B cell (primary cell): ENCODE results near the gene CC2D2A. TPM values are rescaled to one million over a fixed set of nuclear protein-coding genes. Genes with fewer than 3 reads are reported as not detected.

ENCODE experiments used
- ATAC-seq: fragments of 200-7000 bp; cut with Tn5 transposase; one replicate; pipeline ENCODE4 v1.10.0; 2021; ENCODE audit warnings: low read depth, mild to moderate bottlenecking, moderate number of reproducible peaks, moderate library complexity
- CTCF ChIA-PET: fragments of 350-600 bp; sonication (Branson Sonifier 250); formaldehyde crosslinking; loops from one replicate; lab custom pipeline; 2021; ENCODE audit warnings: antibody characterized with exemption, inconsistent platforms; lab: Charles Lee
- POLR2A ChIA-PET: fragments of 350-600 bp; sonication (Branson Sonifier 250); formaldehyde crosslinking; loops from one replicate; lab custom pipeline; 2021; ENCODE audit warnings: antibody characterized with exemption; lab: Charles Lee
- DNase-seq: peaks from one replicate; pipeline ENCODE4 v3.0.0; 2013
- H2AFZ ChIP-seq: 2 replicates; pipeline ENCODE4 v1.6.1; 2012; ENCODE audit warnings: mild to moderate bottlenecking, low read depth, low read length; ENCODE audit not compliant: insufficient read depth, poor library complexity, severe bottlenecking
- H3K27ac ChIP-seq, 2 donors: 1 replicate in 1 of 2; 2 replicates in 1 of 2; pipeline ENCODE4 v1.5.1; 2012 to 2013; ENCODE audit warnings: low read length in 2 of 2, mild to moderate bottlenecking in 2 of 2, moderate library complexity in 1 of 2
- H3K27me3 ChIP-seq, 4 experiments: fragments of 200-600 bp in 1 of 4; sonication (generic) in 1 of 4; replicated peaks in 1 of 4; 1 replicate in 2 of 4; 2 replicates in 2 of 4; pipeline versions ENCODE4 v1.6.1 to v1.7.0; 2013 to 2016; ENCODE audit warnings: low read length in 3 of 4, mild to moderate bottlenecking in 2 of 4, mixed read lengths in 1 of 4, moderate library complexity in 1 of 4; ENCODE audit not compliant: insufficient read depth in 4 of 4, control insufficient read depth in 3 of 4; ENCODE audit errors: control extremely low read depth in 1 of 4
- H3K36me3 ChIP-seq, 2 experiments: replicated peaks in 1 of 2; 1 replicate in 1 of 2; 2 replicates in 1 of 2; pipeline versions ENCODE4 v1.6.1 to v1.7.1; 2013; ENCODE audit warnings: low read length in 1 of 2; ENCODE audit not compliant: insufficient read depth in 2 of 2, control insufficient read depth in 1 of 2; ENCODE audit errors: control extremely low read depth in 1 of 2, extremely low read depth in 1 of 2
- H3K4me1 ChIP-seq, 2 donors: fragments of 200-600 bp in 1 of 2; sonication (generic) in 1 of 2; 1 replicate in 1 of 2; 2 replicates in 1 of 2; pipeline versions ENCODE4 v1.5.1 to v1.6.1; 2013 to 2017; ENCODE audit warnings: low read length in 2 of 2; ENCODE audit not compliant: control insufficient read depth in 2 of 2, insufficient read depth in 2 of 2
- H3K4me2 ChIP-seq: replicated peaks from 2 replicates; pipeline ENCODE3; 2012; ENCODE audit warnings: mild to moderate bottlenecking, low read depth, low read length; ENCODE audit not compliant: poor library complexity, severe bottlenecking
- H3K4me3 ChIP-seq, 5 experiments: fragments of 200-600 bp in 1 of 5; sonication (generic) in 1 of 5; 1 replicate in 3 of 5; 2 replicates in 2 of 5; pipeline versions ENCODE4 v1.5.1 to v1.7.0; 2011 to 2016; ENCODE audit warnings: low read length in 4 of 5, mild to moderate bottlenecking in 4 of 5, low read depth in 2 of 5, control low read depth in 1 of 5, moderate library complexity in 1 of 5; ENCODE audit not compliant: insufficient read depth in 1 of 5; ENCODE audit errors: control extremely low read depth in 1 of 5, extremely low read depth in 1 of 5
- H3K79me2 ChIP-seq: fragments of 200-600 bp; sonication (generic); one replicate; pipeline ENCODE4 v1.6.0; 2016; ENCODE audit warnings: low read length; ENCODE audit not compliant: control insufficient read depth, insufficient read depth
- H3K9ac ChIP-seq: fragments of 200-600 bp; sonication (generic); 2 replicates; pipeline ENCODE4 v1.6.1; 2017; ENCODE audit warnings: mild to moderate bottlenecking, low read length, moderate library complexity
- H3K9me3 ChIP-seq, 3 donors: one replicate each; pipeline versions ENCODE4 v1.6.1 to v1.7.1; 2013; ENCODE audit warnings: low read length in 2 of 3; ENCODE audit not compliant: control insufficient read depth in 2 of 3, insufficient read depth in 1 of 3; ENCODE audit errors: control extremely low read depth in 1 of 3
- H4K20me1 ChIP-seq: 2 replicates; pipeline ENCODE4 v1.6.0; 2012; ENCODE audit warnings: mild to moderate bottlenecking, low read length; ENCODE audit not compliant: insufficient read depth, control insufficient read depth, poor library complexity, severe bottlenecking
- H3K27ac Mint-ChIP-seq: one replicate; pipeline ENCODE4 v1.8.0; 2021; ENCODE audit warnings: mixed read lengths
- H3K27me3 Mint-ChIP-seq: one replicate; pipeline ENCODE4 v1.8.0; 2021; ENCODE audit warnings: mixed read lengths
- H3K4me1 Mint-ChIP-seq: one replicate; pipeline ENCODE4 v1.8.0; 2021; ENCODE audit warnings: mixed read lengths
- H3K4me3 Mint-ChIP-seq: one replicate; pipeline ENCODE4 v1.8.0; 2021; ENCODE audit warnings: mixed read lengths
- H3K9me3 Mint-ChIP-seq: one replicate; pipeline ENCODE4 v1.8.0; 2022; ENCODE audit warnings: mixed read lengths; ENCODE audit not compliant: insufficient read depth
- EZH2 ChIP-seq: IDR thresholded peaks from 2 replicates; pipeline ENCODE4 v1.6.1; 2012; ENCODE audit warnings: borderline replicate concordance, low read depth, mild to moderate bottlenecking, moderate library complexity, low read length; ENCODE audit not compliant: insufficient read depth, poor library complexity, severe bottlenecking
- WGBS: methylation state at CpG from one replicate; pipeline ENCODE4 v1.1.5; 2013; ENCODE audit warnings: missing lambda C conversion rate; ENCODE audit not compliant: insufficient coverage; 5-methylcytosine and 5-hydroxymethylcytosine counted together
- intact Hi-C: fragments of 100-400 bp; cut with micrococcal nuclease; formaldehyde crosslinking; loops from one replicate; pipeline ENCODE4 v1.10.0; 2022
- polyA plus RNA-seq: library from polyadenylated mRNA; depleted of rRNA; stranded (reverse); fragments of >200 nt; gene quantifications from 2 replicates; pipeline ENCODE4 v1.2.3, GENCODE V29; 2012
- total RNA-seq, 2 donors: library from RNA; stranded (reverse); fragments of 120-200 nt in 1 of 2; gene quantifications; 1 replicate in 1 of 2; 2 replicates in 1 of 2; pipeline versions ENCODE4 v1.2.3 to v1.2.4, GENCODE V29; 2013 to 2022
- TF ChIP-seq, protein P1 (sequence below): fragments of 200-600 bp; IDR thresholded peaks from one replicate; pipeline ENCODE4 v1.8.0; 2022; ENCODE audit warnings: antibody characterized with exemption, mild to moderate bottlenecking

Gene CC2D2A
- total and polyA plus RNA-seq, 2 donors (not counting 1 experiment from before 2014, with no cell fraction given): not detected

DNA sequence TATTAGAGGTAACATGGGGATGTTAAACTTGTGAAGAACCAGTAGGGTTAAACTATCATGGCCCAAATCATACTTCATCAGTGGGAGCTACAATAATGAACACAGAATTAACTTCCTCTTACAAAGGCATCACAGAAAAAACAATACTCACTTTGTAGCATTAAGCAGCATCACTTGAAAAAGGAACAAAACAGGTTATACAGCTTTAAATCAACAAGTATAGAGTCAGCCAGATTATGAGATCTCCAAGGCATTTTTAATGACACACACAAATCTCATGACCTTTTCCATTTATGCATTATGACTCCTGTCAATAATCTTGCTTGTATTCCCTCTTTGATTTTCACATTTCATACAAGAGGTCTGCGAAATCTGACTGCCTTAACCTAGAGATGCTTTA is 167.1 kb downstream of the CC2D2A start:
- POLR2A ChIA-PET: no interaction called here
- H3K4me3 Mint-ChIP-seq: no peak overlapping the region
- CTCF ChIA-PET: no interaction called here

DNA sequence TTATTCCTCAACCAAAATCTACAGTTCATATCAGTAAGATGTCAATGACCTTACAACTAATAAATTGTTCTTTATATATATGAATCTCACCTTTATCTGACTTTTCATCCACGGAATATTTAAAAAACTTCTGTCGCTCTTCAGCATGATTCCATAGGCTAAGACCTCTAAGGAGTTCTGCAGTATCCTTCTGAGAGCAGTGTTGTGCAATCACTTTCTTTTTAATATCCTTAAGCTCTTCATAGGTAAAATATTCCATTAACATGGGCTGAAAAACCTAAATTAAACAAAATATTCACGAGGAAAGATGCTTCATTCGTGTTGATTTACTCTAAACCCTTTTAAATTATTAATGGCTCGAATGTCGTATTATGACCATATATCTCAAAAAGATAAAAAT is 168.7 kb downstream of the CC2D2A start:
- H3K27ac Mint-ChIP-seq: no peak overlapping the region
- Histone ChIP-seq H3K4me3 (no peak overlapping the region), H3K79me2 (peaks cover 22% of the 10 kb centered on the region), H3K9me3 (no peaks in the 10 kb centered on the region), H4K20me1 (peaks cover 16% of the 10 kb centered on the region), H3K4me2 (no peak overlapping the region), H3K4me1 (no peaks in the 10 kb centered on the region), H3K27ac (no peak overlapping the region), H3K9ac (no peak overlapping the region), H3K27me3 (no peaks in the 10 kb centered on the region), H2AFZ (no peak overlapping the region), H3K36me3 (peaks cover 4 to 31% of the 10 kb centered on the region in 2 experiments)
- TF ChIP-seq, protein P1, sequence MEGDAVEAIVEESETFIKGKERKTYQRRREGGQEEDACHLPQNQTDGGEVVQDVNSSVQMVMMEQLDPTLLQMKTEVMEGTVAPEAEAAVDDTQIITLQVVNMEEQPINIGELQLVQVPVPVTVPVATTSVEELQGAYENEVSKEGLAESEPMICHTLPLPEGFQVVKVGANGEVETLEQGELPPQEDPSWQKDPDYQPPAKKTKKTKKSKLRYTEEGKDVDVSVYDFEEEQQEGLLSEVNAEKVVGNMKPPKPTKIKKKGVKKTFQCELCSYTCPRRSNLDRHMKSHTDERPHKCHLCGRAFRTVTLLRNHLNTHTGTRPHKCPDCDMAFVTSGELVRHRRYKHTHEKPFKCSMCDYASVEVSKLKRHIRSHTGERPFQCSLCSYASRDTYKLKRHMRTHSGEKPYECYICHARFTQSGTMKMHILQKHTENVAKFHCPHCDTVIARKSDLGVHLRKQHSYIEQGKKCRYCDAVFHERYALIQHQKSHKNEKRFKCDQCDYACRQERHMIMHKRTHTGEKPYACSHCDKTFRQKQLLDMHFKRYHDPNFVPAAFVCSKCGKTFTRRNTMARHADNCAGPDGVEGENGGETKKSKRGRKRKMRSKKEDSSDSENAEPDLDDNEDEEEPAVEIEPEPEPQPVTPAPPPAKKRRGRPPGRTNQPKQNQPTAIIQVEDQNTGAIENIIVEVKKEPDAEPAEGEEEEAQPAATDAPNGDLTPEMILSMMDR: no peak
- TF ChIP-seq EZH2: no peak
- no peak overlapping the region for H3K4me3 Mint-ChIP-seq
- DNase-seq: no peak
- peaks cover 1% of the 10 kb centered on the region for H3K4me1 Mint-ChIP-seq
- ATAC-seq: no peak
- no peaks in the 10 kb centered on the region for H3K27me3 Mint-ChIP-seq
- H3K9me3 Mint-ChIP-seq: no peaks in the 10 kb centered on the region
- no CpG with 5 or more reads among the region's 6 CpGs for WGBS
- ChIA-PET POLR2A (no interaction called here), CTCF (interaction anchor here (1.1 kb wide), 1 partner anchor 11 kb away, joined by 3 read pairs; no protein-coding TSS in a partner anchor)
- intact Hi-C loops: no loop called here

More for the DNA sequence above, 167.1 kb downstream of the CC2D2A start:
- H3K9me3 ChIP-seq: no peaks in the 10 kb centered on the region
- intact Hi-C loops: no loop called here
- H3K79me2 ChIP-seq: peaks cover 10% of the 10 kb centered on the region
- Mint-ChIP-seq H3K4me1 (no peaks in the 10 kb centered on the region), H3K27me3 (no peaks in the 10 kb centered on the region), H3K27ac (no peak overlapping the region), H3K9me3 (no peaks in the 10 kb centered on the region)
- ATAC-seq (no peak), DNase-seq (no peak)
- H2AFZ ChIP-seq: no peak overlapping the region
- H4K20me1 ChIP-seq: peaks cover 7% of the 10 kb centered on the region
- H3K27me3 ChIP-seq: no peaks in the 10 kb centered on the region
- H3K4me2 ChIP-seq: no peak overlapping the region
- H3K4me1 ChIP-seq: no peaks in the 10 kb centered on the region
- TF ChIP-seq EZH2: no peak
- TF ChIP-seq, protein P1: no peak
- peaks cover 4 to 37% of the 10 kb centered on the region in 2 experiments for H3K36me3 ChIP-seq
- H3K27ac ChIP-seq: no peak overlapping the region
- no peak overlapping the region for H3K4me3 ChIP-seq
- no CpG with 5 or more reads among the region's 1 CpG for WGBS
- H3K9ac ChIP-seq: no peak overlapping the region
